NCI-H146 treated with DMSO at 0.1 percent for 48 hours (cell line): ENCODE measurements around the gene QSOX2.

Experiments
- DNase-seq: peaks from one replicate; lab custom pipeline; 2025; ENCODE audit not compliant: unreplicated experiment; lab: John Stamatoyannopoulos, UW

The QSOX2 gene

GRCh38 chr9:136178061-136178772 is 67.4 kb downstream of the QSOX2 start:
- DNase-seq: no peak

- DNase-seq: no peak
Measured at GRCh38 chr9:136177224-136177623, 68.4 kb downstream of the QSOX2 start.

GRCh38 chr9:136175616-136176197 is 69.9 kb downstream of the QSOX2 start:
- DNase-seq: no peak

GRCh38 chr9:136174779-136175615 is 70.6 kb downstream of the QSOX2 start:
- DNase-seq: no peak

GRCh38 chr9:136173648-136174290 is 71.8 kb downstream of the QSOX2 start:
- DNase-seq: no peak

- DNase-seq: peak; percentile 90
Measured at GRCh38 chr9:136172412-136173079, 73.1 kb downstream of the QSOX2 start.

GRCh38 chr9:136171801-136172411 is 73.7 kb downstream of the QSOX2 start:
- DNase-seq: no peak

- peak; percentile 79 for DNase-seq
Measured at GRCh38 chr9:136171009-136171800, 74.4 kb downstream of the QSOX2 start.

GRCh38 chr9:136170006-136170901 is 75.4 kb downstream of the QSOX2 start:
- peak; percentile 70 for DNase-seq

- DNase-seq: no peak
Measured at GRCh38 chr9:136169495-136169894, 76.1 kb downstream of the QSOX2 start.

- DNase-seq: no peak
Measured at GRCh38 chr9:136163248-136163850, 82.3 kb downstream of the QSOX2 start.

- DNase-seq: no peak
Measured at GRCh38 chr9:136160995-136161610, 84.5 kb downstream of the QSOX2 start.

- peak; percentile 74 for DNase-seq
Measured at GRCh38 chr9:136160381-136160841, 85.2 kb downstream of the QSOX2 start.

- no peak for DNase-seq
Measured at GRCh38 chr9:136159851-136160250, 85.8 kb downstream of the QSOX2 start.

- no peak for DNase-seq
Measured at GRCh38 chr9:136157477-136158265, 87.9 kb downstream of the QSOX2 start.
